H9 (cell line): Measurements from ENCODE around the gene SUN1. TPM values are rescaled to one million over a fixed set of nuclear protein-coding genes. Genes with fewer than 3 reads are reported as not detected.

ENCODE experiments used
- DNase-seq: peaks from one replicate; pipeline ENCODE4 v3.0.0-alpha.2; 2017
- H2AFZ ChIP-seq: one replicate; pipeline ENCODE4 v1.6.1; 2013; ENCODE audit warnings: mild to moderate bottlenecking, low read length, control low read depth, moderate library complexity
- H2AK5ac ChIP-seq: 2 replicates; pipeline ENCODE4 v1.6.1; 2013; ENCODE audit warnings: low read length, control low read depth, mixed read lengths; ENCODE audit not compliant: insufficient read length
- H2BK120ac ChIP-seq: one replicate; pipeline ENCODE4 v1.6.1; 2013; ENCODE audit warnings: low read depth, mild to moderate bottlenecking, low read length, control low read depth, inconsistent platforms; ENCODE audit not compliant: poor library complexity, severe bottlenecking
- H2BK12ac ChIP-seq: 2 replicates; pipeline ENCODE4 v1.6.1; 2013; ENCODE audit warnings: low read length, control low read depth, mixed read lengths, low read depth; ENCODE audit not compliant: insufficient read length
- H2BK15ac ChIP-seq: 2 replicates; pipeline ENCODE4 v1.6.1; 2013; ENCODE audit warnings: low read depth, low read length, control low read depth
- H2BK20ac ChIP-seq: one replicate; pipeline ENCODE4 v1.6.1; 2013; ENCODE audit warnings: low read depth, mild to moderate bottlenecking, low read length, control low read depth, inconsistent platforms; ENCODE audit not compliant: poor library complexity, severe bottlenecking
- H2BK5ac ChIP-seq: 2 replicates; pipeline ENCODE4 v1.6.1; 2013; ENCODE audit warnings: low read length, control low read depth, mixed read lengths; ENCODE audit not compliant: insufficient read length
- H3K14ac ChIP-seq: 2 replicates; pipeline ENCODE4 v1.6.1; 2013; ENCODE audit warnings: low read length, control low read depth; ENCODE audit not compliant: insufficient read depth
- H3K18ac ChIP-seq: 2 replicates; pipeline ENCODE4 v1.6.1; 2013; ENCODE audit warnings: low read depth, mild to moderate bottlenecking, mixed read lengths, low read length, control low read depth; ENCODE audit not compliant: insufficient read length
- H3K23ac ChIP-seq: 2 replicates; pipeline ENCODE4 v1.6.1; 2013; ENCODE audit warnings: low read length, control low read depth, mixed read lengths, low read depth; ENCODE audit not compliant: insufficient read length
- H3K23me2 ChIP-seq: 2 replicates; pipeline ENCODE4 v1.6.1; 2013; ENCODE audit warnings: low read depth, mild to moderate bottlenecking, mixed read lengths, low read length, control low read depth; ENCODE audit not compliant: insufficient read length, poor library complexity, severe bottlenecking
- H3K27ac ChIP-seq: 2 replicates; pipeline ENCODE4 v1.5.1; 2013; ENCODE audit warnings: low read length, control low read depth, mixed read lengths, low read depth; ENCODE audit not compliant: insufficient read length
- H3K27me3 ChIP-seq: 2 replicates; pipeline ENCODE4 v1.6.1; 2013; ENCODE audit warnings: low read length, control low read depth, inconsistent platforms; ENCODE audit not compliant: insufficient read depth
- H3K4ac ChIP-seq: 2 replicates; pipeline ENCODE4 v1.6.1; 2013; ENCODE audit warnings: low read depth, mild to moderate bottlenecking, control low read depth, inconsistent platforms, low read length, moderate library complexity
- H3K4me1 ChIP-seq: 2 replicates; pipeline ENCODE4 v1.6.1; 2013; ENCODE audit warnings: low read length, control low read depth, inconsistent platforms; ENCODE audit not compliant: insufficient read depth
- H3K4me2 ChIP-seq: 2 replicates; pipeline ENCODE4 v1.6.1; 2013; ENCODE audit warnings: low read length, control low read depth, mixed read lengths; ENCODE audit not compliant: insufficient read length, insufficient read depth
- H3K56ac ChIP-seq: 2 replicates; pipeline ENCODE4 v1.6.1; 2013; ENCODE audit warnings: low read depth, mild to moderate bottlenecking, mixed read lengths, low read length, control low read depth; ENCODE audit not compliant: insufficient read length
- H3K79me1 ChIP-seq: 2 replicates; pipeline ENCODE4 v1.6.1; 2013; ENCODE audit warnings: low read depth, mild to moderate bottlenecking, moderate library complexity, low read length, control low read depth, inconsistent platforms; ENCODE audit not compliant: insufficient read depth, poor library complexity, severe bottlenecking
- H3K79me2 ChIP-seq: 2 replicates; pipeline ENCODE4 v1.6.1; 2013; ENCODE audit warnings: low read length, control low read depth, inconsistent platforms; ENCODE audit not compliant: insufficient read depth
- H3K9ac ChIP-seq: 2 replicates; pipeline ENCODE4 v1.6.1; 2013; ENCODE audit warnings: low read length, control low read depth, mixed read lengths; ENCODE audit not compliant: insufficient read length; ENCODE audit errors: extremely low read depth
- H3K9me3 ChIP-seq: one replicate; pipeline ENCODE4 v1.6.1; 2013; ENCODE audit warnings: low read depth, low read length, inconsistent platforms; ENCODE audit not compliant: control insufficient read depth
- H3T11ph ChIP-seq: one replicate; pipeline ENCODE4 v1.6.1; 2013; ENCODE audit warnings: mild to moderate bottlenecking, low read length, control low read depth, inconsistent platforms
- H4K20me1 ChIP-seq: one replicate; pipeline ENCODE4 v1.6.1; 2013; ENCODE audit not compliant: control insufficient read depth, insufficient read length, insufficient read depth
- H4K5ac ChIP-seq: 2 replicates; pipeline ENCODE4 v1.6.1; 2013; ENCODE audit warnings: low read depth, mild to moderate bottlenecking, mixed read lengths, low read length, control low read depth; ENCODE audit not compliant: insufficient read length
- H4K8ac ChIP-seq: replicated peaks from 2 replicates; pipeline ENCODE4 v1.6.1; 2013; ENCODE audit warnings: low read length, control low read depth, mixed read lengths, low read depth; ENCODE audit not compliant: insufficient read length
- H4K91ac ChIP-seq: 2 replicates; pipeline ENCODE4 v1.6.1; 2013; ENCODE audit warnings: low read depth, mild to moderate bottlenecking, moderate library complexity, mixed read lengths, low read length, control low read depth; ENCODE audit not compliant: insufficient read length
- H3K27ac Mint-ChIP-seq, 3 experiments: 2 replicates in 2 of 3; 3 replicates in 1 of 3; pipeline ENCODE4 v1.8.0; 2020 to 2021; ENCODE audit warnings: mixed read lengths in 3 of 3, mild to moderate bottlenecking in 1 of 3, moderate library complexity in 1 of 3
- H3K27me3 Mint-ChIP-seq: 2 replicates; pipeline ENCODE4 v1.8.0; 2021; ENCODE audit warnings: low read depth, mild to moderate bottlenecking, moderate library complexity, mixed read lengths
- H3K36me3 Mint-ChIP-seq, 3 experiments: 2 replicates in 2 of 3; 3 replicates in 1 of 3; pipeline ENCODE4 v1.8.0; 2020 to 2021; ENCODE audit warnings: low read depth in 3 of 3, mixed read lengths in 3 of 3; ENCODE audit not compliant: insufficient read depth in 1 of 3
- H3K4me1 Mint-ChIP-seq, 2 experiments: 2 replicates each; pipeline ENCODE4 v1.8.0; 2020; ENCODE audit warnings: mixed read lengths in 2 of 2
- H3K4me3 Mint-ChIP-seq, 2 experiments: 2 replicates in 1 of 2; 3 replicates in 1 of 2; pipeline ENCODE4 v1.8.0; 2020 to 2021; ENCODE audit warnings: mild to moderate bottlenecking in 2 of 2, mixed read lengths in 2 of 2, moderate library complexity in 1 of 2
- H3K9me3 Mint-ChIP-seq, 2 experiments: 2 replicates in 1 of 2; 3 replicates in 1 of 2; pipeline ENCODE4 v1.8.0; 2020; ENCODE audit warnings: mild to moderate bottlenecking in 2 of 2, mixed read lengths in 2 of 2, moderate library complexity in 1 of 2
- WGBS: extraction: QIAGEN DNeasy Blood & Tissue Kit; methylation state at CpG from one replicate; pipeline ENCODE4 v1.1.7; 2013; ENCODE audit warnings: missing lambda C conversion rate, low lambda C conversion rate, mixed read lengths; ENCODE audit not compliant: insufficient read length; ENCODE audit errors: extremely low coverage; 5-methylcytosine and 5-hydroxymethylcytosine counted together
- total RNA-seq: library from RNA; stranded (reverse); gene quantifications from 2 replicates; pipeline ENCODE4 v1.2.1, GENCODE V29; 2021
- TF ChIP-seq, protein P1 (sequence below): fragments of 200-600 bp; sonication (generic); conservative IDR thresholded peaks from 3 replicates; pipeline ENCODE4 v1.8.0; 2021; ENCODE audit warnings: antibody characterized with exemption, mild to moderate bottlenecking

Gene SUN1
- total RNA-seq, 1 experiment from 2014 or later: 118 TPM

DNA sequence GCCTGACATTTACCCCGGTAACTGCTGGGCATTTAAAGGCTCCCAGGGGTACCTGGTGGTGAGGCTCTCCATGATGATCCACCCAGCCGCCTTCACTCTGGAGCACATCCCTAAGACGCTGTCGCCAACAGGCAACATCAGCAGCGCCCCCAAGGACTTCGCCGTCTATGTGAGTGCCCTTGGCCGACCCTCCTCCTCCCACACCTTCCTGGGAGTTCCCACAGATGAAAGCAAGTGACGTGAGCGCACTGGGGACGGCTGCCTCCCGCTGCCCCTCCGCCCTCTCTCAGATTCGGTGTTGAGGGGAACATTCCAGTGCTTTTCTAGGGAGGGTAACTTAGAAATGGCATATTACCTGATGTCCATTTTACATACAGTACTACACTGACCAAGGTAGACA, 37.1 kb downstream of the SUN1 start:
- peak overlapping the region in 1 of 3 experiments; percentile 38; a peak in 1 of 7 replicates for H3K27ac Mint-ChIP-seq
- no peak overlapping the region for H3K18ac ChIP-seq
- H3K9me3 ChIP-seq: no peaks in the 10 kb centered on the region
- H2AK5ac ChIP-seq: no peak overlapping the region
- H2BK120ac ChIP-seq: no peak overlapping the region
- no peak overlapping the region for H3K9ac ChIP-seq
- TF ChIP-seq, protein P1, sequence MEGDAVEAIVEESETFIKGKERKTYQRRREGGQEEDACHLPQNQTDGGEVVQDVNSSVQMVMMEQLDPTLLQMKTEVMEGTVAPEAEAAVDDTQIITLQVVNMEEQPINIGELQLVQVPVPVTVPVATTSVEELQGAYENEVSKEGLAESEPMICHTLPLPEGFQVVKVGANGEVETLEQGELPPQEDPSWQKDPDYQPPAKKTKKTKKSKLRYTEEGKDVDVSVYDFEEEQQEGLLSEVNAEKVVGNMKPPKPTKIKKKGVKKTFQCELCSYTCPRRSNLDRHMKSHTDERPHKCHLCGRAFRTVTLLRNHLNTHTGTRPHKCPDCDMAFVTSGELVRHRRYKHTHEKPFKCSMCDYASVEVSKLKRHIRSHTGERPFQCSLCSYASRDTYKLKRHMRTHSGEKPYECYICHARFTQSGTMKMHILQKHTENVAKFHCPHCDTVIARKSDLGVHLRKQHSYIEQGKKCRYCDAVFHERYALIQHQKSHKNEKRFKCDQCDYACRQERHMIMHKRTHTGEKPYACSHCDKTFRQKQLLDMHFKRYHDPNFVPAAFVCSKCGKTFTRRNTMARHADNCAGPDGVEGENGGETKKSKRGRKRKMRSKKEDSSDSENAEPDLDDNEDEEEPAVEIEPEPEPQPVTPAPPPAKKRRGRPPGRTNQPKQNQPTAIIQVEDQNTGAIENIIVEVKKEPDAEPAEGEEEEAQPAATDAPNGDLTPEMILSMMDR: no peak
- DNase-seq: no peak
- no peak overlapping the region for H3T11ph ChIP-seq
- H3K79me1 ChIP-seq: no peaks in the 10 kb centered on the region
- H3K23ac ChIP-seq: no peak overlapping the region
- H3K36me3 Mint-ChIP-seq: peaks cover 59 to 85% (median 84%) of the 10 kb centered on the region in 3 experiments
- no peak overlapping the region for H4K91ac ChIP-seq
- no peak overlapping the region for H2BK15ac ChIP-seq
- no peaks in the 10 kb centered on the region for H3K27me3 ChIP-seq
- no peaks in the 10 kb centered on the region for H4K20me1 ChIP-seq
- no peak overlapping the region; the same call in 1 of the 2 replicates for H3K14ac ChIP-seq
- H2BK12ac ChIP-seq: no peak overlapping the region
- H3K4me1 Mint-ChIP-seq: peaks cover 5% of the 10 kb centered on the region in 2 experiments; a peak in 3 of 4 replicates
- H3K27ac ChIP-seq: no peak overlapping the region
- H2AFZ ChIP-seq: no peak overlapping the region
- no peak overlapping the region for H3K4me2 ChIP-seq
- no peaks in the 10 kb centered on the region for H3K27me3 Mint-ChIP-seq
- H3K4ac ChIP-seq: no peak overlapping the region
- WGBS: no CpG with 5 or more reads among the region's 14 CpGs
- H4K8ac ChIP-seq: no peak overlapping the region
- peaks cover 5 to 6% of the 10 kb centered on the region in 2 experiments for H3K9me3 Mint-ChIP-seq
- H3K4me1 ChIP-seq: 0 out of 2 replicates have a peak, but pooled peaks cover 2% of the 10 kb centered on the region
- H3K23me2 ChIP-seq: no peaks in the 10 kb centered on the region
- no peak overlapping the region for H2BK20ac ChIP-seq
- H3K56ac ChIP-seq: no peak overlapping the region
- no peaks in the 10 kb centered on the region for H3K79me2 ChIP-seq
- H3K4me3 Mint-ChIP-seq: no peak overlapping the region
- H2BK5ac ChIP-seq: no peak overlapping the region
- no peak overlapping the region for H4K5ac ChIP-seq
